Heart right ventricle (tissue), 16 donors: Measurements from ENCODE around the gene CLEC16A. TPM values are rescaled to one million over a fixed set of nuclear protein-coding genes. Genes with fewer than 3 reads are reported as not detected.

Source experiments
- ATAC-seq, 8 donors: fragments of 200-7000 bp; cut with Tn5 transposase; one replicate each; pipeline ENCODE4 v1.9.1; 2020; ENCODE audit warnings: mild to moderate bottlenecking in 8 of 8, moderate library complexity in 8 of 8, moderate number of reproducible peaks in 1 of 8
- DNase-seq, 2 donors: peaks; one replicate each; pipeline ENCODE4 v3.0.0-alpha.2; 2020
- H3K27ac ChIP-seq, 10 donors: fragments of 200-600 bp; sonication (generic) in 2 of 10; one replicate each; pipeline versions ENCODE4 v1.5.0 to v1.8.0; 2020 to 2022; ENCODE audit warnings: mild to moderate bottlenecking in 3 of 10
- H3K27me3 ChIP-seq, 7 donors: fragments of 200-600 bp; one replicate each; pipeline ENCODE4 v1.8.0; 2021 to 2022; ENCODE audit warnings: mild to moderate bottlenecking in 2 of 7
- H3K36me3 ChIP-seq, 9 donors: fragments of 200-600 bp; sonication (generic) in 1 of 9; one replicate each; pipeline versions ENCODE4 v1.5.0 to v1.8.0; 2020 to 2022; ENCODE audit warnings: mild to moderate bottlenecking in 2 of 9
- H3K4me1 ChIP-seq, 9 donors: fragments of 200-600 bp; sonication (generic) in 1 of 9; one replicate each; pipeline versions ENCODE4 v1.5.0 to v1.8.0; 2020 to 2022; ENCODE audit warnings: mild to moderate bottlenecking in 4 of 9
- H3K4me3 ChIP-seq, 10 donors: fragments of 200-600 bp; sonication (generic) in 2 of 10; one replicate each; pipeline versions ENCODE4 v1.5.0 to v1.8.0; 2020 to 2022; ENCODE audit warnings: mild to moderate bottlenecking in 7 of 10, moderate library complexity in 2 of 10
- H3K9me3 ChIP-seq, 11 donors: fragments of 200-600 bp in 10 of 11; sonication (generic) in 2 of 11; one replicate each; pipeline versions ENCODE4 v1.5.0 to v1.8.0; 2013 to 2022; ENCODE audit warnings: mild to moderate bottlenecking in 2 of 11, control low read depth in 1 of 11, moderate library complexity in 1 of 11
- CTCF ChIP-seq, 9 donors: fragments of 200-600 bp; sonication (generic) in 2 of 9; IDR thresholded peaks; one replicate each; pipeline versions ENCODE4 v1.5.0 to v1.8.0; 2021 to 2022; ENCODE audit warnings: antibody characterized with exemption in 9 of 9, mild to moderate bottlenecking in 5 of 9, moderate library complexity in 1 of 9
- WGBS, 2 donors: extraction: QIAGEN DNeasy Blood & Tissue Kit; methylation state at CpG; one replicate each; pipeline ENCODE4 v1.1.7; 2013; ENCODE audit warnings: inconsistent platforms in 1 of 2; 5-methylcytosine and 5-hydroxymethylcytosine counted together
- intact Hi-C, 10 donors: fragments of 100-400 bp; cut with DNase I; formaldehyde crosslinking; loops; one replicate each; pipeline versions ENCODE4 v1.11.1 to v1.14.2; 2022
- polyA plus RNA-seq, 2 donors: library from polyadenylated mRNA; stranded (reverse); fragments of 200-250 nt; gene quantifications; one replicate each; pipeline ENCODE4 v1.2.3, GENCODE V29; 2013
- total RNA-seq, 10 donors: library from RNA; stranded (reverse); fragmentation: NEBNext Ultra II Directional in 3 of 10; extraction: Animal tissue kit (Norgen Biotek cat#: 25700) in 3 of 10; gene quantifications; one replicate each; pipeline versions ENCODE4 v1.2.1 to v1.2.4, GENCODE V29; 2021 to 2023
- donor health status: Arrhythmogenic right ventricular cardiomyopathy.
- donor health status: ischemic (EF 13 %, LVEDD 7.1; RV severe dilation, severe dysfunction).
- donor health status: healthy with polysubstance abuse.
- donor health status: DM: no; HTN: yes; CAD: no.
- donor health status: DM: no; HTN: no; CAD: no.
- donor health status: ischemic (EF 25% LVEDD 6.9; RV normal size, moderate dysfunction).
- donor health status: ischemic (EF 25% LVEDD 5.7; RV mildly dilated, moderate dysfunction).
- donor health status: healthy.
- donor health status: DM: yes; HTN: yes; CAD: no.
- donor health status: Ischemic cardiomyopathy.
- donor health status: ischemic (EF 35%, LVEDD 5.7; RV mildly dilated, moderate dysfunction).
- donor health status: nonischemic (EF 11% LVEDD 7.7; RV severe dilation, severe dysfunction).
- donor health status: DM: yes; HTN: yes; CAD: no.
- donor health status: PGD.
- donor health status: ischemic (EF 29% LVEDD 5.4; RV normal size, mild dysfunction).
- donor health status: nonischemic (EF 23%, LVEDD 6.1; RV moderate dilation, normal function).

The CLEC16A gene
- total and polyA plus RNA-seq, 12 donors = 12.1 to 30.8 (median 23.0) TPM

GRCh38 chr16:11140466-11140865, 196.1 kb downstream of the CLEC16A start:
- Histone ChIP-seq H3K4me3 (no peak overlapping the region), H3K27me3 (no peaks in the 10 kb centered on the region), H3K4me1 (peaks cover 3 to 86% (median 65%) of the 10 kb centered on the region in 9 donors), H3K36me3 (peaks cover 0 to 6% (median 0%) of the 10 kb centered on the region in 9 donors), H3K9me3 (no peaks in the 10 kb centered on the region), H3K27ac (peak overlapping the region in 3 of 10 donors; percentile 11 to 27 (median 15))
- DNase-seq (no peak), ATAC-seq (no peak)
- intact Hi-C loops = no loop called here
- WGBS, 2 donors = 84 to 89% methylated on average over 4 of the region's 4 CpGs
- TF ChIP-seq CTCF (IDR thresholded peaks at IDR 0.05) = no peak

- TF ChIP-seq CTCF (IDR thresholded peaks at IDR 0.05) = no peak
- Histone ChIP-seq H3K4me1 (peaks cover 3 to 82% (median 61%) of the 10 kb centered on the region in 9 donors), H3K27ac (peak overlapping the region in 4 of 10 donors; percentile 11 to 66 (median 21)), H3K4me3 (no peak overlapping the region), H3K36me3 (peaks cover 0 to 6% (median 0%) of the 10 kb centered on the region in 9 donors), H3K9me3 (no peaks in the 10 kb centered on the region), H3K27me3 (no peaks in the 10 kb centered on the region)
- DNase-seq (peak in 1 of 2 donors; percentile 36), ATAC-seq (peak in 5 of 8 donors; percentile 13 to 55 (median 21))
- intact Hi-C loops = no loop called here
- WGBS, 2 donors = 65 to 74% methylated on average over 5 of the region's 5 CpGs
These were observed 196.5 kb downstream of the CLEC16A start for GRCh38 chr16:11140867-11141266.

GRCh38 chr16:11141409-11142260, 197.3 kb downstream of the CLEC16A start:
- 95 to 96% methylated on average over 26 of the region's 26 CpGs for WGBS, 2 donors
- H3K27me3 ChIP-seq = no peaks in the 10 kb centered on the region
- no peak overlapping the region for H3K4me3 ChIP-seq
- peak overlapping the region in 6 of 10 donors; percentile 11 to 56 (median 42) for H3K27ac ChIP-seq
- no peak for TF ChIP-seq CTCF (IDR thresholded peaks at IDR 0.05)
- no peak for DNase-seq
- peak in 3 of 8 donors; percentile 1 to 4 (median 2) for ATAC-seq
- peaks cover 3 to 74% (median 54%) of the 10 kb centered on the region in 9 donors for H3K4me1 ChIP-seq
- intact Hi-C loops = no loop called here
- H3K9me3 ChIP-seq = no peaks in the 10 kb centered on the region
- H3K36me3 ChIP-seq = peaks cover 0 to 4% (median 0%) of the 10 kb centered on the region in 9 donors

GRCh38 chr16:11142261-11142630, 197.9 kb downstream of the CLEC16A start:
- Histone ChIP-seq H3K36me3 (no peaks in the 10 kb centered on the region), H3K9me3 (no peaks in the 10 kb centered on the region), H3K27me3 (no peaks in the 10 kb centered on the region), H3K4me1 (peaks cover 3 to 70% (median 50%) of the 10 kb centered on the region in 9 donors), H3K27ac (peak overlapping the region in 6 of 10 donors; percentile 3 to 56 (median 42)), H3K4me3 (no peak overlapping the region)
- peak in 1 of 2 donors; percentile 47 for DNase-seq
- TF ChIP-seq CTCF (IDR thresholded peaks at IDR 0.05) = no peak
- 51 to 68% methylated on average over 7 of the region's 7 CpGs for WGBS, 2 donors
- ATAC-seq = peak; percentile 8 to 76 (median 61)
- intact Hi-C loops = no loop called here
